Measurements from ENCODE around the gene SRR.

The SRR gene

DNA sequence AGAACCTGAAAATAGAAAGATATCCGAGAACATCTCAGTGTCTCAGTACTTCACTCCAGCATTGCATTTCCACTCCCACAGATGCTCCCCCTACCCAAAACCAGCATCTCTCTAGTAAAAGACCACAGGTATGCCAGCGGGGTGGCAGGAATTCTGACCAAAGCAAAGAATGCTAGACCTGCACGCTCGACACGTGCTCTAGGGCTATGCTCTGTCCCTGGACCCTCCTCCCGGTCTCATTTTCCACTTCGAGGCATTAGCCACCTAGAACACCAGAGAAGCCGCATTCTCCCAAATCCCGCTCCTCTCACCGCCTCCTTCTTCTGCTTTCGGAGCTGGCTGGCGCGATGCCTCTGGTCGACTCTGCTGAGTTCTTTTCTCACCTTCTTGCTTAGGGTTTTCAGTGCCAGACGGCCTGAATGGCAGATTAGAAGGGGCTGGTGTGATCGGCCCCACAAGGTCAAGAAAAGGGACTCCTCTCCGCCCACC lies 32.0 kb downstream of the SRR start:
- DNase-seq (ENCODE audit: low read depth), result no peak
- TF ChIP-seq, protein P1, sequence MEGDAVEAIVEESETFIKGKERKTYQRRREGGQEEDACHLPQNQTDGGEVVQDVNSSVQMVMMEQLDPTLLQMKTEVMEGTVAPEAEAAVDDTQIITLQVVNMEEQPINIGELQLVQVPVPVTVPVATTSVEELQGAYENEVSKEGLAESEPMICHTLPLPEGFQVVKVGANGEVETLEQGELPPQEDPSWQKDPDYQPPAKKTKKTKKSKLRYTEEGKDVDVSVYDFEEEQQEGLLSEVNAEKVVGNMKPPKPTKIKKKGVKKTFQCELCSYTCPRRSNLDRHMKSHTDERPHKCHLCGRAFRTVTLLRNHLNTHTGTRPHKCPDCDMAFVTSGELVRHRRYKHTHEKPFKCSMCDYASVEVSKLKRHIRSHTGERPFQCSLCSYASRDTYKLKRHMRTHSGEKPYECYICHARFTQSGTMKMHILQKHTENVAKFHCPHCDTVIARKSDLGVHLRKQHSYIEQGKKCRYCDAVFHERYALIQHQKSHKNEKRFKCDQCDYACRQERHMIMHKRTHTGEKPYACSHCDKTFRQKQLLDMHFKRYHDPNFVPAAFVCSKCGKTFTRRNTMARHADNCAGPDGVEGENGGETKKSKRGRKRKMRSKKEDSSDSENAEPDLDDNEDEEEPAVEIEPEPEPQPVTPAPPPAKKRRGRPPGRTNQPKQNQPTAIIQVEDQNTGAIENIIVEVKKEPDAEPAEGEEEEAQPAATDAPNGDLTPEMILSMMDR (IDR thresholded peaks at IDR 0.05; ENCODE audit: insufficient read depth, low read depth, low read length, missing control alignments), result no peak
- H3K4me3 ChIP-seq (ENCODE audit: low read depth, low read length), result peak overlapping the region; percentile 89

DNA sequence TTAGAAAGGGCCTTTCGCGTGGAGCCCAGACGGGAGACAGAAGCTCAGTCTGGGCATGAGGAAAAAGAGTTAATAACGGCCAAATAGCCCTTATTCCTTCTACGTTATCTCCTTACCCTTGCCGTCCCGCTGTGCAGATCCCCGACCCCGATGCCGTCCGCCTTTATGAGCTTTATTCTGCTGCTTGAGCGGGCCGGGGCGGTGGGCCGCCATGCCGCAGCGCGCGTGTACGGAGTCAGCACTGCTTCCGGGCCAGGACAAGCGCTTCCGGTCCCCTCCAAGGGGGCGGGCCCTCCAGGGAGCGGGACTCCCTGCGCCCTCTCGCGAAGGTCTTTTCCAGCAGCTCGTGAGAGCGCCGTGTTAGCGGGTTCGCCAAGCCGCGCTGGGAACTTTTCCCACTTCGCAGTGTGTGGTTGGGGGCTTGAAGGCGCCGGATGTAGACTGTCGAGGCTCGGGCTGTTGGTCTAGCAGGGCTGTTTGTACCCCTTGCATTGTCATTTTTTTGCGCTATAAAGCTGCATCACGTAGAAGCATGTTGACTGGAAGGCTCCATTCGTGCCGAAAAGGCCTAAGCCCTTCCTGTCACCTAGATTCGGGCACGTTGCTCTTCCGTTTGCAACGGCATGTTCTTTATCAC lies 32.6 kb downstream of the SRR start, which contains the start of gene TSR1:
Gene TSR1, minus strand, starts transcription at position 243 of the 637 bp plus-strand sequence. Its CDS starts 30 bp downstream, at position 213.
- H3K4me3 ChIP-seq (ENCODE audit: low read depth, low read length), result peak within 1 kb of the TSS; percentile 89
- TF ChIP-seq, protein P1 (IDR thresholded peaks at IDR 0.05; ENCODE audit: insufficient read depth, low read depth, low read length, missing control alignments), result no peak
- DNase-seq (ENCODE audit: low read depth), result peak; percentile 93

DNA sequence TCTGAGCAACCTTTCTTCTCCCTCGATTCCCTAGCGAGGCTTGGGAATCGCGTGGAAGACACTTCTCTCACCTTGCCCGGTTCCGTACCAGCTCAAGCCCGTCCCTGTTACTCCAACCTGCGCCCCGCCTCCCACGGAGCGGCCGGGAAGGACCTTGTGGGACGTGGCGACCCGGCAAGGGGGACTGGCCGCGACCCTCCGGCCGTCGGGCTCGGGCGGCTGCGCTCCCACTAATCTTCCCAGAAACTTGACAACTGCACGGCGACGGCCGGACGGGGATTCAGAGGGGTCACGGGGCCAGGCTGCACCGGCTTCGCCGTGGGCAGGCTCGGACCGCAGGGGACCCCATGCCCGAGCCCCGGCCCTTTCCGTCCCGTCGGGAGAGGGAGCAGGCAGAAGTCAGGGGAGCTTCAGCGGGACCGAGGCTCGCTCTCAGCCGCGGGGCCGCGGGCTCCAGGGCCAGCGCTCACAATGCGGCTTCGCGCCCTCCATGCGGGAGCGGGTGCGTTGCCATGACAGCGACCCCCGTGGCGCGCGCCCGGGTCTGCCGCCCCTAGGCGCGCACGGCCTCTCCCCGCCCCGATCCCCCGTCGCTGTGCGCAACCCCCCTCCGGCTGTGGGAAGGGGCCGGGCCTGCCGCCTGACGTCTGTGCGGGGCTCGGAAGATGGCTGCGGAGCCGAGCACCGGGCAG lies 33.2 kb downstream of the SRR start, which contains the start of gene SGSM2:
Gene SGSM2, plus strand, starts transcription at position 650 of the 692 bp plus-strand sequence. CDS start 188 bp downstream, outside the sequence.
- H3K4me3 ChIP-seq (ENCODE audit: low read depth, low read length), result peak within 1 kb of the TSS; percentile 89
- peak; percentile 75 for DNase-seq (ENCODE audit: low read depth)
- TF ChIP-seq, protein P1 (IDR thresholded peaks at IDR 0.05; ENCODE audit: insufficient read depth, low read depth, low read length, missing control alignments), result no peak

DNA sequence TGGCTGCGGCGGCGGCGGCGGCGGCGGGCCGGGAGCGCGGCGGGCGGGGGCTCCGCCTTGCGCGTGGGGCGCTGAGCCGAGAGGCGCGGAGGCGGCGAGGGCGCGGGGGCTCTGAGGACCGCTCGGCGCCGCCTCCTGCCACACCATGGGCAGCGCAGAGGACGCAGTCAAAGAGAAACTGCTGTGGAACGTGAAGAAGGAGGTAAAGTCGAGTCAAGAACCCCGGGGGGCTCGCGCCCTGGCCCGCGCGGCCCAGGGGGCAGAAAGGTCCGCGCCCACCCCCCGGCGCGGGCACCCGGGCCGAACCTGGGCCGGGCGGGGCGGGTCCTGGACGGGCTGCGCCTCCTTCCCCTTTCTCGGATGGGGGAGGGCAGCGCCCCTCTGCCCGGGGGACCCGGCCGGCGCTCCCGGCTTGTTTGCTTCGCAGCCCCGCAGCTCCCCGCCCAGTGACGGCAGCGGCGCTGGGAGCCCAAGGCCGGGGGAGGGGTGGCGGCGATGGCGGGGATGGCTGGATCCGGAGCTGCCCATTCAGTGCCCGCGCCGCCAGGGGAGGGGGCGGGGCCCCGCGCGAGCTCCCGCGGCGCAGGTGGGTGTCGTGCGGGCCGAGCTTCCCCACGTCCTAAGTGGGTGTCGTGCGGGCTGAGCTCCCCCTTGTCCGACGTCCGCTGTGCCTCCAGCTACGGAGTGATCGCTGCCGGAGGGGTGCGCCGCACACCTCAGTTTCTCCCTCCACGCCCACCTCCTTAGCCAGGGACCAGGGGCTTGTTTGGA lies 34.0 kb downstream of the SRR start:
- TF ChIP-seq, protein P1 (IDR thresholded peaks at IDR 0.05; ENCODE audit: insufficient read depth, low read depth, low read length, missing control alignments), result no peak
- peak overlapping the region; percentile 89 for H3K4me3 ChIP-seq (ENCODE audit: low read depth, low read length)
- peak; percentile 54 for DNase-seq (ENCODE audit: low read depth)

DNA sequence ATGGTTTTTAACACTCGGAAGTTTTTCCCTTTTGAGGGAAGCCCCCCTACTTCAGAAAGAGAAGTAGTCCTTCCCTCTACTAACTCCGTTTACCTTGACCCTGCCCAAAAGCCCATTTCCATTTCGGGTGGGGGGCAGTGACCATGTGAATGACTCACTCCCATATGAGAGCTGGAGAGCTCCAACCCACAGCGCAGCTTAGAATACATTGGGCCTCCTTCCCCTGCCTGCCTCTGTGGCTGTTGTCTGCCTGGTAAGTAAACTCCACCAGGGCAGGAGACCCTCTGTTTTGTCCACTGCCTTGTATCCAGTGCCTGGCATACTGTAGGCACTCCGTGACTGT lies 34.5 kb downstream of the SRR start:
- peak overlapping the region; percentile 89 for H3K4me3 ChIP-seq (ENCODE audit: low read depth, low read length)
- TF ChIP-seq, protein P1 (IDR thresholded peaks at IDR 0.05; ENCODE audit: insufficient read depth, low read depth, low read length, missing control alignments), result no peak
- DNase-seq (ENCODE audit: low read depth), result no peak

DNA sequence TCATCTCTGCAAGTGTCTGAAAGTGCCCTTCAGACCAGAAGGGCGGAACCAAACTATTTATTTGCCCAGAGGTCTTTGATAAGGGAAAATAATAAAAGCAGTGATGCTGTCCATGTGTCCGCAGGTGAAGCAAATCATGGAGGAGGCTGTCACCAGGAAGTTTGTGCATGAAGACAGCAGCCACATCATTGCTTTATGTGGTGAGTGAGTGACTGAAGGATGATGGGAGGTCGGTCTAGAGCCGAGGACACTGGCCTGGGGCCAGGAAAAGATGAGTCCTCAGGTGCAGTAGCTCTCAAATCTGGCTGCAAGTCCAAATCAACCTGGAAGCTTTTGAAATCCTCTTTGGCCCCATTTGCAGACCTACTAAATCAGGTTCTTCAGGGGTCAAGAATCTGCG lies 39.7 kb downstream of the SRR start:
- H3K4me3 ChIP-seq (ENCODE audit: low read depth, low read length), result no peak overlapping the region
- TF ChIP-seq, protein P1 (IDR thresholded peaks at IDR 0.05; ENCODE audit: insufficient read depth, low read depth, low read length, missing control alignments), result no peak
- no peak for DNase-seq (ENCODE audit: low read depth)

Measured in GM12865 (cell line).